GM23248 (cell line): Measurements from ENCODE around the gene DMBT1. TPM values are rescaled to one million over a fixed set of nuclear protein-coding genes. Genes with fewer than 3 reads are reported as not detected.

Experiments
- DNase-seq: peaks from one replicate; pipeline ENCODE4 v3.0.0-alpha.2; 2015
- H2AFZ ChIP-seq: fragments of 200-600 bp; sonication (generic); 2 replicates; pipeline ENCODE4 v1.6.1; 2016; ENCODE audit warnings: antibody characterized with exemption
- H3F3A ChIP-seq: fragments of 200-600 bp; sonication (generic); 2 replicates; pipeline ENCODE4 v1.6.1; 2016; ENCODE audit warnings: mild to moderate bottlenecking, antibody characterized with exemption, mixed run types; ENCODE audit not compliant: insufficient read depth
- H3K27ac ChIP-seq: fragments of 200-600 bp; sonication (generic); 2 replicates; pipeline ENCODE4 v1.5.1; 2016; ENCODE audit warnings: mild to moderate bottlenecking
- H3K27me3 ChIP-seq: fragments of 200-600 bp; sonication (generic); replicated peaks from 2 replicates; pipeline ENCODE4 v1.6.1; 2016; ENCODE audit warnings: mild to moderate bottlenecking; ENCODE audit not compliant: insufficient read depth
- H3K36me3 ChIP-seq: fragments of 200-600 bp; sonication (generic); 2 replicates; pipeline ENCODE4 v1.6.1; 2016; ENCODE audit warnings: low read depth, mild to moderate bottlenecking
- H3K4me1 ChIP-seq: fragments of 200-600 bp; sonication (generic); 2 replicates; pipeline ENCODE4 v1.6.1; 2016; ENCODE audit warnings: mild to moderate bottlenecking; ENCODE audit not compliant: insufficient read depth
- H3K4me2 ChIP-seq: fragments of 200-600 bp; sonication (generic); one replicate; pipeline ENCODE4 v1.6.1; 2016; ENCODE audit warnings: mild to moderate bottlenecking; ENCODE audit not compliant: unreplicated experiment
- H3K4me3 ChIP-seq: fragments of 200-600 bp; sonication (generic); 2 replicates; pipeline ENCODE4 v1.5.1; 2016; ENCODE audit warnings: mild to moderate bottlenecking
- H3K79me2 ChIP-seq: fragments of 200-600 bp; sonication (generic); 2 replicates; pipeline ENCODE4 v1.6.1; 2016; ENCODE audit warnings: mild to moderate bottlenecking; ENCODE audit not compliant: insufficient read depth
- H3K9ac ChIP-seq: fragments of 200-600 bp; sonication (generic); 2 replicates; pipeline ENCODE4 v1.6.1; 2016; ENCODE audit warnings: mild to moderate bottlenecking
- H3K9me2 ChIP-seq: fragments of 200-600 bp; sonication (generic); 2 replicates; pipeline ENCODE4 v1.6.1; 2016; ENCODE audit warnings: mixed run types, mild to moderate bottlenecking, moderate library complexity; ENCODE audit not compliant: insufficient read depth
- H3K9me3 ChIP-seq: fragments of 200-600 bp; sonication (generic); one replicate; pipeline ENCODE4 v1.6.1; 2017; ENCODE audit warnings: low read depth
- H4K20me1 ChIP-seq: fragments of 200-600 bp; sonication (generic); 2 replicates; pipeline ENCODE4 v1.6.0; 2016; ENCODE audit not compliant: insufficient read depth
- EZH2 ChIP-seq: fragments of 200-600 bp; sonication (generic); IDR thresholded peaks from 2 replicates; pipeline ENCODE4 v1.6.1; 2018; ENCODE audit warnings: antibody characterized with exemption, mild to moderate bottlenecking; ENCODE audit not compliant: insufficient read depth, poor library complexity, severe bottlenecking
- EZH2phosphoT487 ChIP-seq: fragments of 200-600 bp; sonication (generic); IDR thresholded peaks from 2 replicates; pipeline ENCODE4 v1.6.1; 2018; ENCODE audit warnings: antibody characterized with exemption, moderate library complexity, mild to moderate bottlenecking, low read depth; ENCODE audit not compliant: insufficient read depth
- WGBS, 2 experiments: methylation state at CpG; one replicate each; pipeline ENCODE4 v1.1.6; 2015 to 2017; ENCODE audit warnings: low lambda C conversion rate in 2 of 2, low coverage in 1 of 2; ENCODE audit errors: missing lambda C conversion rate in 2 of 2; 5-methylcytosine and 5-hydroxymethylcytosine counted together
- in situ Hi-C: fragments of 300-500 bp; cut with MboI; formaldehyde crosslinking; loops from 2 replicates; pipeline ENCODE4 v1.15.0; 2020
- polyA plus RNA-seq: library from polyadenylated mRNA; unstranded; fragments of >200 nt; fragmentation: Nextera tagmentation; extraction: Ambion mirVana; gene quantifications from 2 replicates; pipeline ENCODE4 v1.2.1, GENCODE V29; 2016
- total RNA-seq: library from RNA; depleted of rRNA; stranded (reverse); fragments of >200 nt; shearing (Covaris generic); gene quantifications from 2 replicates; pipeline ENCODE4 v1.2.3, GENCODE V29; 2014

The DMBT1 gene
- total and polyA plus RNA-seq, 2 experiments from 2014 or later, result not detected

DNA sequence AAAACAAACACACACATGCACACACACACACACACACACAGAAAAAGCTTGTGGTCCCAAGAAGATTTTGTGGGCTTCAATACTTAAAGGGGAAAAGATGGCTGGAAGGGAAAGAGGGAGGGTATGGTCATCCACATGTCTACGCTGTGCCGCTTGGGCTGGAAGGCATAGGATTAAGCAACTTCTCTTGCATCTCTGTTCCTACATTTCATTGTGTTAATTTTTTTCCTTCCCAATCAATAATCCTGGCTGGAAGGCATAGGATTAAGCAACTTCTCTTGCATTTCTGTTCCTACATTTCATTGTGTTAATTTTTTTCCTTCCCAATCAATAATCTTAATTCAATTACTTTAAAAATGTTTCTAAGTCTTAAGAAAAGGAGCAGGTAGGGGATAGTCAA lies 108.5 kb downstream of the DMBT1 start:
- no peaks in the 10 kb centered on the region for H3K4me1 ChIP-seq
- H3K9ac ChIP-seq, result no peak overlapping the region
- in situ Hi-C loops, result no loop called here
- no peaks in the 10 kb centered on the region for H3K27me3 ChIP-seq
- H3F3A ChIP-seq, result no peaks in the 10 kb centered on the region
- 53 to 71% methylated on average over 2 of the region's 2 CpGs for WGBS, 2 experiments
- H3K27ac ChIP-seq, result no peak overlapping the region
- H3K9me3 ChIP-seq, result no peaks in the 10 kb centered on the region
- no peak for DNase-seq
- H2AFZ ChIP-seq, result no peak overlapping the region
- H4K20me1 ChIP-seq, result no peaks in the 10 kb centered on the region
- no peaks in the 10 kb centered on the region for H3K9me2 ChIP-seq
- no peak for TF ChIP-seq EZH2phosphoT487
- TF ChIP-seq EZH2, result no peak
- no peaks in the 10 kb centered on the region for H3K36me3 ChIP-seq
- H3K79me2 ChIP-seq, result no peaks in the 10 kb centered on the region
- H3K4me3 ChIP-seq, result no peak overlapping the region
- H3K4me2 ChIP-seq, result no peak overlapping the region

DNA sequence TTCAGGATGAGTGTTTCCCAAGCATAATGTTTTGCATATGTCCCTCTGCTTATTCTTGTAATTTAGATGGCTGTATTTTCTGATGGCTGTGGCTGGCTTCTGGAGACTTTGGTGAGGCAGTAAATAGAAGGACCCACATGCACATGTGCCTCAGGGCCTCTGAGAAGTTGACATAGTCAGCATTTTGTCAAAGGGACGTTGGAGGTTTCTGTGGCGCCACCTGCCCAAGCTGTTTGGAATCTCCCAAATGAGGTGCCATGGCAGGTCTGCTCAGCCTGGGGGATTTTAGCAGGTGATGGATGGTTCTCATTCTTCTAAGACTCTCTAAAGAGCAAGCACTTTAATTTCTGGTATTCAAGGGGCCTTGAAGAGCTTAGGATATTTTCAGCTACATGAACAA lies 109.3 kb downstream of the DMBT1 start:
- no peaks in the 10 kb centered on the region for H3F3A ChIP-seq
- TF ChIP-seq EZH2phosphoT487 (no peak), EZH2 (no peak)
- no peak overlapping the region for H3K9ac ChIP-seq
- H3K9me2 ChIP-seq, result no peaks in the 10 kb centered on the region
- H2AFZ ChIP-seq, result no peak overlapping the region
- H3K27me3 ChIP-seq, result no peaks in the 10 kb centered on the region; the same call in 1 of the 2 replicates
- 11 to 27% methylated on average over 2 of the region's 2 CpGs for WGBS, 2 experiments
- no peak for DNase-seq
- H4K20me1 ChIP-seq, result no peaks in the 10 kb centered on the region
- H3K36me3 ChIP-seq, result no peaks in the 10 kb centered on the region
- no peak overlapping the region for H3K4me3 ChIP-seq
- H3K4me2 ChIP-seq, result no peak overlapping the region
- no peaks in the 10 kb centered on the region for H3K79me2 ChIP-seq
- no peaks in the 10 kb centered on the region for H3K4me1 ChIP-seq
- H3K27ac ChIP-seq, result no peak overlapping the region
- no peaks in the 10 kb centered on the region for H3K9me3 ChIP-seq
- in situ Hi-C loops, result no loop called here

DNA sequence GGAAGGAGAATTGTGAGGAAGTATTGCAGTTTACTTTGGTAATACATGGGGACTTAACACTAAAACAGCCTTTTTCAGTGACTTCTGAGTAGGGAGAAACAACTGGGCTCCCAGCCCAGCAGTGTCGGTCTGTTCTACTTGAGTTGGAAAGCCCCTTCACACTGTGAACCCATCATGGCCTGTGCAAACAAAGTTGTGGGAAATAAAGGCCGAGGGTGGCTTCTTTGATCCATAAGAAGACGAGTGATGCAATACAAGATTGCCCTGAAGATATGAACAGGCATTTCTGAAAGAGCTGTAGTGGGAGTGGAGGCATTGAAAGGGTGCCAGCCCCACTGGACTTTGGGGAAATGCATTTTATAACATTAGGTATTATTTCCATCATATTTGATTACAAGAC lies 110.8 kb downstream of the DMBT1 start:
- no peak for DNase-seq
- 13 to 15% methylated on average over 3 of the region's 3 CpGs for WGBS, 2 experiments
- no peak overlapping the region for H2AFZ ChIP-seq

DNA sequence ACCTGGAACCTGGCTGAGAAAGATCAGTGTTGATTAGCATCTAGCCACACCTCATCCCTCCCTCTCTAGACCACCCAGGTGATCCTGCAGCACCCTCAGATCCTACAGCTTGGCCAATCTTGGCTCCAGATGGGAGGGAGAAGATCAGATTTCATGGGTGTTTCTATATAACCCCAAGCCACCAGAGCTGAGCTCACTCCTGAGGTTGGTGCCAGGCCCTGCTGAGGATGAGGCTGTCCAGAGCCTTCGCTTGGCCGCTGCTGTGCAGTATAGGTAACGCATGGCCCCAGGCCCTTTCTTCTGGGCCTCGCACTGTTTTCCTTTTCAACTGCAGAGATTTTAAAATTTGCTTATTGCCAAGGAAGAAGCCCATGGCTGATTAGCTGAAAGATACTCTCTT lies 112.1 kb downstream of the DMBT1 start:
- H4K20me1 ChIP-seq, result no peaks in the 10 kb centered on the region
- 50 to 63% methylated on average over 4 of the region's 4 CpGs for WGBS, 2 experiments
- no peak for TF ChIP-seq EZH2phosphoT487
- TF ChIP-seq EZH2, result no peak
- no peaks in the 10 kb centered on the region for H3K79me2 ChIP-seq
- no peak overlapping the region for H3K9ac ChIP-seq
- H3K27me3 ChIP-seq, result no peaks in the 10 kb centered on the region; the same call in 1 of the 2 replicates
- no peaks in the 10 kb centered on the region for H3F3A ChIP-seq
- H3K4me1 ChIP-seq, result no peaks in the 10 kb centered on the region
- H2AFZ ChIP-seq, result no peak overlapping the region
- H3K36me3 ChIP-seq, result no peaks in the 10 kb centered on the region
- no peaks in the 10 kb centered on the region for H3K9me3 ChIP-seq
- H3K27ac ChIP-seq, result no peak overlapping the region
- H3K4me3 ChIP-seq, result no peak overlapping the region
- in situ Hi-C loops, result no loop called here
- DNase-seq, result no peak
- no peaks in the 10 kb centered on the region for H3K9me2 ChIP-seq
- H3K4me2 ChIP-seq, result no peak overlapping the region

More for the DNA sequence above, 110.8 kb downstream of the DMBT1 start:
- no peaks in the 10 kb centered on the region for H3F3A ChIP-seq
- no peak overlapping the region for H3K4me3 ChIP-seq
- no peaks in the 10 kb centered on the region for H3K9me3 ChIP-seq
- H3K27ac ChIP-seq, result no peak overlapping the region
- H3K9ac ChIP-seq, result no peak overlapping the region
- no peaks in the 10 kb centered on the region; the same call in 1 of the 2 replicates for H3K27me3 ChIP-seq
- H4K20me1 ChIP-seq, result no peaks in the 10 kb centered on the region
- no peaks in the 10 kb centered on the region for H3K79me2 ChIP-seq
- H3K4me2 ChIP-seq, result no peak overlapping the region
- no peaks in the 10 kb centered on the region for H3K36me3 ChIP-seq
- TF ChIP-seq EZH2 (no peak), EZH2phosphoT487 (no peak)
- no peaks in the 10 kb centered on the region for H3K4me1 ChIP-seq
- in situ Hi-C loops, result no loop called here
- no peaks in the 10 kb centered on the region for H3K9me2 ChIP-seq

DNA sequence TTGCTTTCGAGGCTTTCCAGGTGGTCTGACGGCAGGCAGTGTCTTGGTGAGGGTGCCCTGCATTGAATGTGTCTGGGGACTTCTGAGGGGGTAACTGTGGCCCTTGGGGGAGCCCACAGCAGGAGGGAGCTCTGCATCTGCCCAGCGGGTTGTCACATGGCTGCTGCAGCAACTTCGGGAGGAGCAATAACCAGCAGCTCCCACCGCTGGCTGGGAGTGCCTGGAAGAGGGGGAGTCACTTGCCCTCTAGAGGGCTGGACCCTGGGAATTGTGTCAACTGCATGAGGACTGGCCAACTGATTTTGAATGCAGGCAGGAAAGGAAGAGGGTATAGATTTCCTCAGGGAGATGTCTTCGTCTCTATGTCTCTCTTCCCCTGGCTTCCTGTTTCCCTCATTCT lies 112.7 kb downstream of the DMBT1 start:
- no peaks in the 10 kb centered on the region for H3K79me2 ChIP-seq
- H4K20me1 ChIP-seq, result no peaks in the 10 kb centered on the region
- no peaks in the 10 kb centered on the region for H3K4me1 ChIP-seq
- no peaks in the 10 kb centered on the region; the same call in 1 of the 2 replicates for H3K27me3 ChIP-seq
- H3F3A ChIP-seq, result no peaks in the 10 kb centered on the region
- no peaks in the 10 kb centered on the region for H3K9me2 ChIP-seq
- no peak overlapping the region for H3K4me2 ChIP-seq
- H3K27ac ChIP-seq, result no peak overlapping the region
- in situ Hi-C loops, result no loop called here
- H2AFZ ChIP-seq, result no peak overlapping the region
- DNase-seq, result no peak
- H3K9ac ChIP-seq, result no peak overlapping the region
- no peaks in the 10 kb centered on the region for H3K9me3 ChIP-seq
- no peak overlapping the region for H3K4me3 ChIP-seq
- 10 to 14% methylated on average over 6 of the region's 6 CpGs for WGBS, 2 experiments
- no peak for TF ChIP-seq EZH2phosphoT487
- TF ChIP-seq EZH2, result no peak
- H3K36me3 ChIP-seq, result no peaks in the 10 kb centered on the region
